T1000 (cell line): Measurements from ENCODE around the gene BSG.
A peak's percentile ranks its signal among the peaks of the same experiment; 100 is the strongest.
"Not testable (repeated sequence)": the region's sequence is repeated elsewhere in the genome, so short reads cannot be mapped to it uniquely, and the experiment has no call there.

Source experiments
- DNase-seq: peaks from one replicate; lab custom pipeline; 2025; ENCODE audit warnings: mixed read lengths; lab: John Stamatoyannopoulos, UW

BSG gene

GRCh38 chr19:572743-573518 is 535 bp downstream of the BSG start:
- peak; percentile 53 for DNase-seq

GRCh38 chr19:573519-573825 is 1.1 kb downstream of the BSG start:
- DNase-seq = no peak

GRCh38 chr19:574658-575526 is 2.5 kb downstream of the BSG start:
- no peak for DNase-seq

GRCh38 chr19:575527-576506 is 3.4 kb downstream of the BSG start:
- DNase-seq = peak; percentile 27

GRCh38 chr19:576768-577438 is 4.5 kb downstream of the BSG start:
- DNase-seq = no peak

- DNase-seq = no peak
Measured at GRCh38 chr19:577439-578392, 5.3 kb downstream of the BSG start.

GRCh38 chr19:579111-579841 is 6.9 kb downstream of the BSG start:
- no peak for DNase-seq

- no peak for DNase-seq
Measured at GRCh38 chr19:579842-580155, 7.4 kb downstream of the BSG start.

GRCh38 chr19:580274-580835 is 8.0 kb downstream of the BSG start:
- DNase-seq = no peak

- no peak for DNase-seq
Measured at GRCh38 chr19:581399-582111, 9.2 kb downstream of the BSG start.

GRCh38 chr19:582497-583197 is 10.3 kb downstream of the BSG start:
- DNase-seq = peak; percentile 42

- no peak for DNase-seq
Measured at GRCh38 chr19:583198-583967, 11.0 kb downstream of the BSG start.

- no peak for DNase-seq
Measured at GRCh38 chr19:583968-584239, 11.5 kb downstream of the BSG start.

GRCh38 chr19:584240-585001 is 12.0 kb downstream of the BSG start:
- no peak for DNase-seq

GRCh38 chr19:585146-585545 is 12.8 kb downstream of the BSG start:
- DNase-seq = not testable (repeated sequence)

GRCh38 chr19:585551-586110 is 13.2 kb downstream of the BSG start:
- DNase-seq = no peak
